GM18511 (cell line): Measurements from ENCODE around the gene EHMT1.
A peak's percentile ranks its signal among the peaks of the same experiment; 100 is the strongest.
"Not testable (repeated sequence)": the region's sequence is repeated elsewhere in the genome, so short reads cannot be mapped to it uniquely, and the experiment has no call there.

Experiments used
- ATAC-seq: cut with Tn5 transposase; IDR thresholded peaks from one replicate; pipeline ENCODE4 v1.9.1; 2021; ENCODE audit warnings: mild to moderate bottlenecking, moderate library complexity; ENCODE audit not compliant: unreplicated experiment

The EHMT1 gene

GRCh38 chr9:137590123-137590468 lies 28.7 kb upstream of the EHMT1 start:
- ATAC-seq: no peak

- peak; percentile 95 for ATAC-seq
Observed at GRCh38 chr9:137590469-137591383, 28.1 kb upstream of the EHMT1 start, which contains the start of gene ZMYND19. Gene ZMYND19 (minus strand): TSS chr9:137590512. CDS start chr9:137590263, 249 bp downstream.

DNA sequence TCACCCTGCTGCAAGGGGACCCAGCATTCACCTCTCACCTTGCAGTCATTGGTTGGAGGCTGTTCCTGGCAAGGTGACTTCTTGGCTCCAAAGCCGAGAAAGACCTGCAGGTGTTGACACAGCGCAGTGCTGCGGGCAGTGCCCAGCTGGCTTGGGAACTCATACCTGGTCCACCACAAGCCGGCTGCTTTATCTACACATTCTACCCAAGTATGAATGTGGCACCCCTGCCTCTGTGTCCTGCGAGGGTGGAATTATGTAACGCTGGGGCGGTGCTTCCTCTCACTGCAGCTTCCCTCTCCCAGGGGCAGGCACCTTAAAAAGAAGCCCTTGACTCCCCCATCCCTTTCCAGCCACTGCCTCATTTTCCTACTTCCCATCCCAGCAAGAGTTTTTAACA lies 26.0 kb upstream of the EHMT1 start:
- ATAC-seq: no peak

DNA sequence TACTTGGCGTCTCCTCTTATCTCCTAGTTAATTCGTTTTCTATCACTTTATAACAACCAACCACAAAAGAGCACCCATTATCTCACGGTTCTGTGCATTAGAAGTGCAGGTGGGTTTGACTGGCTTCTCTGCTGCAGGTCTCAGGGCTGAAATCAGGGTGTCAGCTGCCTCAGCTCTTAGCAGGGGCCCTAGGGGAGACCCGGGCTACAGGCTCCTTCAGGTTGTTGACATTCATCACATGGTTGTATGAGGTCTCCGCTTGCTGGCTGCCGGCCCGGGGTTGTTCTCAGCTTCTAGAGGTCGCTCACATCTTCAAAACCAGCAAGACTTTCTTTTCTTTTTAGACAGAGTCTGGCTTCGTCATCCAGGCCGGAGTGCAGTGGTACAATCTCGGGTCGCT lies 25.6 kb upstream of the EHMT1 start:
- no peak for ATAC-seq

DNA sequence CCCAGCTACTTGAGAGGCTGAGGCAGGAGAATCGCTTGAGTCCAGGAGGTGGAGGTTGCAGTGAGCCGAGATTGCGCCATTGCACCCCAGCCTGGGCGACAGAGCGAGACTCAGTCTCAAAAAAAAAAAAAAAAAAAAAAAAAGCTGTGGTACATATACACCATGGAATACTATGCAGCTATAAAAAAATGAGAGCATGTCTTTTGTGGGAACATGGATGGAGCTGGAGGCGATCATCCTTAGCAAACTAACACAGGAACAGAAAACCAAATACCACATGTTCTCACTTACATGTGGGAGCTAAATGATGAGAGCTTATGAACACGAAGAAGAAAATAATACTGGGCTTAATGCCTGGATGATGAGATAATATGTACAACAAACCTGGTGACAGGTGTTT lies 22.2 kb upstream of the EHMT1 start:
- ATAC-seq: not testable (repeated sequence)

GRCh38 chr9:137598943-137599342 lies 19.9 kb upstream of the EHMT1 start:
- ATAC-seq: no peak

DNA sequence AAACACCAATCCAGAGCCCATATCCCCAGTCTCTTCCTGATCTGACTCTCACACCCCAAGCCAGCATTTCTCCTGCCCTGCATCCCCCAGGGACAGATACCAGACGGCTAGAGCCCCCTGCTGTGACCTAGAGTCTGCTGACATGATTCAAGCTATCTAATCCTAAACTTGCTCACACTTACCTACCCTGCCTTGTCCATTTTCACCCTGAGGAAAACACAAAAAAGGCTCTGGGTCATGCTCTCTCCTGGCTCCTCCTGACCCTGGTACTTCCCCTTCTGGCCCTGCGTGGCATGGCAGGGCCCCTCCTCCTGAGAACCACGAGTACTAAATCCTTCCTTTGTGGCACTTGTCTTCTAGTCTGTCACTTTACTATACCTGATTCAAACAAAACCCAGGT lies 16.1 kb upstream of the EHMT1 start:
- no peak for ATAC-seq

- ATAC-seq: no peak
Observed at GRCh38 chr9:137603879-137604278, 14.9 kb upstream of the EHMT1 start.

DNA sequence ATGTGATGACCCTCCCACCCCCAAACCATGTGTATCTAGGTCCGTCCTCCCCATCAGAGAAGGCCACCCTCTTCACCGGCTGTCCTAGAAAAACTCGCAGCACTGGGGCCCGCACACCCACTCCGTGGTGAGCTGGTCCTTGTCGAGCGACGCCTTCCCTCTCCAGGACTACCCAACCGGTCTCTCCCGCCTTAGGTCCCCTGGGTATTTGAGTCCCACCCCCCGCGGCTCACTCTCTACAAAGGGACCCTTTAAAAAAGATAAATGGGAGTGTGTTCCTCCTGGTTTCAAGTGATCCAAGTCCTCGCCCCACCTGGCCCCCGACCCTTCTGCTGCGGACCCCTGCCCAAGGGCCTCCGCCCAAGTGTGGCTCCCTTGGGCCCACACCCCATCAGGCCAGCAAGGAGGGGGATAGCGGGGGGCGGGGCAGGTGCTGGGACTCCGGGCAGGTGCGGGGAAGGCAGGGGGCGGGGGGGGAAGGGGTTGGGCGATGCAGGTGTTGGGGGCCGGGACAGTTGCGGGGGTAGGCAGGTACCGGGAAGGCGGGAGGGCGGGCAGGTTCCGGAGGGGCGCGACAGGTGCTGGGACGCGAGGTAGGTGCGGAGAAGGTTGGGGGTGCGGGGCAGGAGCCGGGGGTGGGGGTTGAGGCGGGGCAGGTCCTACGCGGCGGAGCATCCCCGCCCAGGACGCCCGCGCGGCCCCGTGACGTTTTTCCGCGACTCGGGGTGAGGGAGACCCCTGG lies 14.3 kb upstream of the EHMT1 start:
- ATAC-seq: no peak

DNA sequence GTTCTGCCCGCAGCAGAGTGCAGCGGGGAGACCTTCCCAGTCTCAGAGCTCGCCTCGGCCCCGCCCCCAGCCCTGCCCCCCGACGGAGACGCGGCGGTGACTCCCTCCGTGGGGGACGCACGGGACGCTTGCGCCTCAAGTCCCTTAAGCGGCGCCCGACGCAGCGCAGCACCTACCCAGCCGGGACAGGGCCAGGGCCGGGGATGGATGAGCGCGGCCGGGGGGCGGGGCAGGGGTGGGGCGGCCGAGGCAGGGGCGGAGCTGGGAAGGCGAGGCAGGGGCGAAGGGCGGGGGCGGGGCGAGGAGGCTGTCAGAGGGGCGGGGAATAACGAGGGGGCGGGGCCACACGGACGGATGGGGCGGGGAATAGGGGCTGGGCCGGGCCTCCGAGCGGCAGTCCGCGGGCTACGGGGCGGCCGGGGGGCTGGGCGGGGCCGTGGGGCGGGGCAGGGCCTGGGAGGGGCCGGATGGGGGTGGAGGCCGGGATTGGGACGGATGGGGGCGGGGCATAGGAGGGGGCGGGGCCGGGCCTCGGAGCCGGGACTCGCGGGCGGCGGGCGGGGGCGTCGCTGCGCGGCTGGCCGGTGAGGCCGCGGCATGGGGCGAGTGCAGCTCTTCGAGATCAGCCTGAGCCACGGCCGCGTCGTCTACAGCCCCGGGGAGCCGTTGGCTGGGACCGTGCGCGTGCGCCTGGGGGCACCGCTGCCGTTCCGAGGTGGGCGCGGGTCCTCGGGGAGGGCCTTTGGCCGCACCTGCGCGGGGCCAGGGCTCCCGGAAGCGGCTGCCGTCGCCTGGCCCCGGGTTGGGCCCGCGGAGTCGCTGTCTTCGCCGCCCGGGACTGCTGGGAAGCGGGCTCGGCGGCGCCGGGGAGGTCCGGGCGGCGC lies 13.4 kb upstream of the EHMT1 start, which contains the start of gene ARRDC1:
TSS of gene ARRDC1 (plus strand) at position 566 of the 884 bp plus-strand sequence. CDS start at position 598, 32 bp downstream.
- ATAC-seq: peak; percentile 73

DNA sequence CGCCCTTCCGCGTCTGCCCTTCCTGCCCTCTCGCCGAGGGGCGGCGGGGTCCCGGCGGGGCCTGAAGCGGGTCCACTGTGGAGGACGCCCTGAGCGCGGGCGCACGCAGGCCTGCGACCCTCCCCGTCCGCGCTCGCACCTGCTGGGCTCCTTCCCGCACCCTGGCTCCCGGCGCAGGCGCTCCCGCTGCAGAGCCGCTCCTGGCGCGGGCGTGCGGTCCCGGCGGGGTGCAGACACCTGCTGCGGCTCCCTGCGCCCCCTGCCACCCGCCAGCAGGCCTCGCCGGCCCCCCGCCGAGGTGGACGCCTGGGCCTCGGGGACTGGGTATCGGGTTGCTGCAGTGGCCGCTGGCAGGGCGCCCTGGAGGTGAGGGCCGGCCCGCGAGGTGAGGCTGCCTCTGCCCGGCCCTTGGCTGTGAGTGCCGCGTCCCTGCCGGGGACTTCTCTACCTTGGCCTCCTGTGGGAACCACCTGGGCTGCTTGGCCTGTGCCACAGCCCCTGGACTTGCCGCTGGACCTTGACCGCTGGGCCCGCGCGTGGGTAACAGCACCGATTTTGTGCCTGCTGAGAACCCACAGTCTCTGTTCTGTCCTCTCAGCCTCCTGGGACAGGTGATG lies 12.7 kb upstream of the EHMT1 start:
- ATAC-seq: peak; percentile 28

GRCh38 chr9:137606734-137607138 lies 12.1 kb upstream of the EHMT1 start:
- ATAC-seq: no peak

DNA sequence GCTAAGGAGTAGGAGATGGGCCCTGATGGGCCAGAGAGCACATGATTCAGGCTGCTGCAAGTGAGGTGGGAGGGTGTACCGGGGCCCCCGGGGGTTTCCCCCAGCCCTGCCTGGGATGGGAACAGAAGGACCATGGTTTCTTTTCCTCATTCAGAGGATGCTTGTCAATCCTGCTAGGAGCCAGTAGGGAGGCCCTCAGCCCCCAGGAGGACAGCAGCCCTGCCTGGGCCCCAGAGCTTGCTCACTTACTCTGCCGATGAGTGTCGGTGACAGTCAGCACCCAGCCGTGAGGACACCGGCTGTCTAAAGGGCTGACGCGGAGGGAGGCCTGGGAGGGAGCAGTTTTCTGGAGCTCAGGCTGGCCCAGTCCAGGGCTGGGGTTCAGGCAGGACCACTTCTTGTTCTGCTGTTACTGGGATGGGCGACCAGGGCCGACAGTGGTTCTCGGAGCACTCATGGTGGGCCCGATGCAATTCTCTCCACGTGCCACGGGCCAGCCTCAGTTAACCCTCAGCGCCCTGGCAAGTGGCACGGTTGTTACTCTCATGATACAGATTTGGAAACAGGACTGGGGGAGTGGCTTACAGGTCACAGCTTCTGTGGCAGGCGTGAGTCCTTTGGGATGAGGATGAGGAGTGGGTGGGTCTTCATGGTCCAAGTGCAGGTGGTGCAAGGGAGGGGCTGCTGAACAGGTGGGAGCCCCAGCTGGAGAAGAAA lies 11.5 kb upstream of the EHMT1 start:
- no peak for ATAC-seq

DNA sequence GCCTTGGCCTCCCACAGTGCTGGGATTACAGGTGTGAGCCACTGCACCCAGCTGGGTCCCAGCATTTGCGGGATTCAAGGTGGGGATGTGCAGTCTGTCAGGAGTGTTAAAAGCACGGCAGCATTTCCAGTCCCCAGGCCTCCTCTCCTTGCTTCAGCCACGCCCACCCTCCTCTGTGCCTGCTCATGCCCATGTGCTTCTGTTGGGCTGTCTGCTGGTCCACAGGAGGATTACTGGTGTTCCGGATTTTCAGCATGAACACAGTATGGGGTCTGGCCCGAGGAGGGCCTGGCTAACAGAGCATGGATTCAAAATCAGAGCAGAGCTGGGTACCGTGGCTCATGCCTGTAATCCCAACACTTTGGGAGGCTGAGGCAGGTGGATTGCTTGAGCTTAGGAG lies 7.9 kb upstream of the EHMT1 start:
- ATAC-seq: no peak

DNA sequence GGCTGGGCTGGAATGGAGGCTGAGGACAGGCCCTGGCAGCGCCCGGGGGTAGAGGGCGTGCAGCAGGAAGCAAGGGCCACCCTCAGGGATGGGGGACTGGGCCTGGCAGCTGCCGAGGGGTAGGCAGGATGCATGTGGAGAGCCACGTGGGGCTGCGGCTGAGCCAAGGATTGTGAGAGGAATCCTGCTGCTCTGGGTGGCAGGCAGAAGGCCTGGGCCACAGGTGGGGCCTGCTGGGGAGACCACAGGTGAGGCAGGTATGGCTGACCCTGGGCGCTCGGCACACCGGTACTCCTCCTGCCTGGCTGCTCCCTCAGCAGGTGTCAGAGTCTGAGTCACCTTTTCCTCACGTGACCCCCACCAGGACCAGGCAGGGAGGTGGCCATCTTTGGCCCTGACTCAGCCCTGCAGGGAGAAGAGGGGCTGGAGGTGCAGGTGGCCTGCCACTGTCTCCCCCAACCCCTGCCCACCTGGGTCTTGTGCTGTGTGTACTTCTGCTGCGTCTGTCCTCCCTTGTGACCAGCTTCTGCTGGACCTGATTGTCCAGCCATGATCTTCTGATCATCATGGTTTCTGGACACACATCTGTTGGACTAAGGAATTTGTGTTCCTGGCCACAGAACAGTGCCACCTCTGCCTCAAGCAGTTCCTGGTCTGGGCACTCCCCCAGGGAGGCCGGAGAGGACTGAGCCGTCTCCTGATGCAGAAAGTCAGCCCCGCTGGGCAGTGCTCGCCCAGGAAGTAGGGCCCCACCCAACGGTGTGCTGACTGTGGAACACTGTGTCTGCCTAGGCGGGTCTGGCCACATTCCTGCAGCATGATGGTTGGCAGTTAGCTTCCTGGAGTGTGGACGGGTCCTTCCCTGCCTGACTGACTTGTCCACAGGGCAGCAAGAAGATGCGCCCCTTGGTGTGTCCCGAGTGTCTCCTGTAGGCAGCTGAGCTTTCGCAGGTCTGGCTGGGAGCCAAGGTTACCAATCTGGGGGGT lies 6.9 kb upstream of the EHMT1 start:
- no peak for ATAC-seq

- ATAC-seq: no peak
Observed at GRCh38 chr9:137612741-137613142, 6.1 kb upstream of the EHMT1 start.

DNA sequence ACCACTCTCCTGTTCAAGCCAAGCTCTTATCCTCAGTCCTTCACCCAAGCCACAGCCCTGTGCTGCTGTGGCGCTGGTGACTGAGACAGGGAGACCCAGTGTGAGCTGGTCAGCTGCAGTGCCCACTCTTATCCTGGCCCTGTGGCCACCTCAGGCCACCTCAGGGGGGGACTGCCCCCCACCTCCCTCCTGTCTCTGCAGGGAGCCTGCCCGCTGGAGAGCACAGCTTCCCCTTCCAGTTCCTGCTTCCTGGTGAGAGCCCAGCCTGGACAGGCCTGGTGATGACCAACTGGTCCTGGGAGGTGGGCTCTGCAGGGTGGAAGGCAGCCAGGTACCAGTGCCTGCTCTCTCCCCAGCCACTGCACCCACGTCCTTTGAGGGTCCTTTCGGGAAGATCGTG lies 5.5 kb upstream of the EHMT1 start:
- no peak for ATAC-seq

DNA sequence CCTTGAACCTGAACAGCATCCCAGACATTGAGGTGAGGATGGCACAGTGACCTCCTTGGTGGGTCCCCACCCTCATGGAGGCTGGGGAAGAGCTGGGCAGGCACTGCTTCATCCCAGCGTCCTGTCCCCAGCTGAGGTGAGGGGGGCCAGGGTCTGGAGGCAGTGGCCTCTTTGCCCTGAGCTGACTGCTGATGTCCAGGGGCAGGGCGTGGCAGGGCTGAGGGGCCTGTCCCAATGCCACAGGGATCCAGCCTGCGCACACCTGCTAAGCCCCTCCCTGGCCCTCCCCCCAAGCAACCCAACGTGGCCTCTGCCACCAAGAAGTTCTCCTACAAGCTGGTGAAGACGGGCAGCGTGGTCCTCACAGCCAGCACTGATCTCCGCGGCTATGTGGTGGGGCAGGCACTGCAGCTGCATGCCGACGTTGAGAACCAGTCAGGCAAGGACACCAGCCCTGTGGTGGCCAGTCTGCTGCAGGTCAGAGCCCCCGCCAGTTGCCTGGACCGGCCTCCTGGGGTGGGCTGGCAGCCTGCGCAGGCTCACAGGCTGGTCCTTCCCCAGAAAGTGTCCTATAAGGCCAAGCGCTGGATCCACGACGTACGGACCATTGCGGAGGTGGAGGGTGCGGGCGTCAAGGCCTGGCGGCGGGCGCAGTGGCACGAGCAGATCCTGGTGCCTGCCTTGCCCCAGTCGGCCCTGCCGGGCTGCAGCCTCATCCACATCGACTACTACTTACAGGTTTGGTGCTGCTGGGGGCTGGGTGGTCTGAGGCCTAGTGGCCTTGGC lies 4.9 kb upstream of the EHMT1 start:
- ATAC-seq: no peak
